Epithelial cell of proximal tubule (primary cell): ENCODE measurements around the gene STXBP1. TPM values are rescaled to one million over a fixed set of nuclear protein-coding genes. Genes with fewer than 3 reads are reported as not detected.

Experiments
- DNase-seq: peaks from one replicate; pipeline ENCODE4 v3.0.0-alpha.2; 2011; ENCODE audit warnings: low read depth
- H3K4me3 ChIP-seq: 2 replicates; pipeline ENCODE4 v1.5.1; 2011; ENCODE audit warnings: low read depth, mild to moderate bottlenecking, low read length
- total RNA-seq: library from RNA; depleted of rRNA; stranded (reverse); fragments of >200 nt; gene quantifications from 2 replicates; pipeline ENCODE4 v1.2.3, GENCODE V29; 2015
- TF ChIP-seq, protein P1 (sequence below): conservative IDR thresholded peaks from 2 replicates; pipeline ENCODE4 v1.5.1; 2012; ENCODE audit warnings: low read depth, mild to moderate bottlenecking, low read length

Gene STXBP1
- total RNA-seq, 1 donor from 2014 or later: 14.6 TPM

DNA sequence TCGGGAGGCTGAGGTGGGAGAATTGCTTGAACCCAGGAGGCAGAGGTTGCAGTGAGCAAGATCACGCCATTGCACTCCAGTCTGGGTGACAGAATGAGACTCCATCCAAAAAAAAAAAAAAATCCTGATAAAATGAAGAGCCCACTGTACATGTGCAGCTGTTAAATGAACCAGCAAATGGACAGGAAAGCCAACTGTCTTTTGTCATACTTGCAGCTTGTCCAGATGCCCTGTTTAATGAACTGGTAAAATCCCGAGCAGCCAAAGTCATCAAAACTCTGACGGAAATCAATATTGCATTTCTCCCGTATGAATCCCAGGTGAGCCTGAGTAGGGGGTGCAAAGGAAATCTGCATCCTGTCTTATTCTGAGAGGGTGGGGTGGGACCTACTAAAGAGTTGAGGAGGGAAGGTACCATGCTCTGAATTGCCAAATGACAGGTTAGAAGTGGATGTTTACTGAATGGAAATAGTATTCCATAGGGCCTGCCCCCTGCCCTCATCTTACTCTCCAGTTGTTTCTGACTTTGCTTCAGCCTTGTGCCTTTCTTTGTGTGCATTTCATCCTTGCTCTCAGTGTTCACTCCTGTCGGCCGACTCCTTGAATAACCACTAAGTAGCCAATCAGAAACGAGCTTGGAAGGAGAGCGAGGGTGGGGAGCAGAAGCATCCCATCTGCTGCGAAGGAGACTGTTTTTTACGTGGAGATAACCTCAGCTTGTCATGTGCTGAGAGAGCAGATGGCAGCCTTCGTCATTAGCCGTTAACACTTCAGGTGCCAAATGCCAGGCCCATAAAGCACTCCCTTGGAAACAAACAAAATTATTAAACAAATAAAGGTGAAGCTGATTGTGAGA is 49.0 kb downstream of the STXBP1 start:
- TF ChIP-seq, protein P1, sequence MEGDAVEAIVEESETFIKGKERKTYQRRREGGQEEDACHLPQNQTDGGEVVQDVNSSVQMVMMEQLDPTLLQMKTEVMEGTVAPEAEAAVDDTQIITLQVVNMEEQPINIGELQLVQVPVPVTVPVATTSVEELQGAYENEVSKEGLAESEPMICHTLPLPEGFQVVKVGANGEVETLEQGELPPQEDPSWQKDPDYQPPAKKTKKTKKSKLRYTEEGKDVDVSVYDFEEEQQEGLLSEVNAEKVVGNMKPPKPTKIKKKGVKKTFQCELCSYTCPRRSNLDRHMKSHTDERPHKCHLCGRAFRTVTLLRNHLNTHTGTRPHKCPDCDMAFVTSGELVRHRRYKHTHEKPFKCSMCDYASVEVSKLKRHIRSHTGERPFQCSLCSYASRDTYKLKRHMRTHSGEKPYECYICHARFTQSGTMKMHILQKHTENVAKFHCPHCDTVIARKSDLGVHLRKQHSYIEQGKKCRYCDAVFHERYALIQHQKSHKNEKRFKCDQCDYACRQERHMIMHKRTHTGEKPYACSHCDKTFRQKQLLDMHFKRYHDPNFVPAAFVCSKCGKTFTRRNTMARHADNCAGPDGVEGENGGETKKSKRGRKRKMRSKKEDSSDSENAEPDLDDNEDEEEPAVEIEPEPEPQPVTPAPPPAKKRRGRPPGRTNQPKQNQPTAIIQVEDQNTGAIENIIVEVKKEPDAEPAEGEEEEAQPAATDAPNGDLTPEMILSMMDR: no peak
- no peak overlapping the region for H3K4me3 ChIP-seq
- no peak for DNase-seq

DNA sequence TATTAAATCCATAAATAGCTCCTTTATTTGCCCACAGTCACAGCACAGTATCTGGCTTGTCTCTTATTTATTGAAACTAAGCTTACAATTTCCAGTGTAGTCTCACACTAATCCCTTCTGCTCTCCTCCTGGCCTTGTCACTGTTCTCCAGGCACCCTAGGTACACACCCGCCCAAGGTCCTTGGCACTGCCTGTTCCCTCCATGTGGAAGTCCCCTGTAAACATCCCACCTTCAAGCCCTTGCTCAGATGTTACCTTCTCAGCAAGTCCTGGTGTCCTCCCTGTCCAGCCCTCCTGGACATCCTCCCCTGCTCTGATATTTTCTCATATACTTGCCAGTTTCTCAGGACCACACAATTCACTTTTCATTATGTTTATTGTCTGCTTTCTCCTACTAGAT is 50.5 kb downstream of the STXBP1 start:
- H3K4me3 ChIP-seq: no peak overlapping the region
- no peak for DNase-seq
- TF ChIP-seq, protein P1: no peak

DNA sequence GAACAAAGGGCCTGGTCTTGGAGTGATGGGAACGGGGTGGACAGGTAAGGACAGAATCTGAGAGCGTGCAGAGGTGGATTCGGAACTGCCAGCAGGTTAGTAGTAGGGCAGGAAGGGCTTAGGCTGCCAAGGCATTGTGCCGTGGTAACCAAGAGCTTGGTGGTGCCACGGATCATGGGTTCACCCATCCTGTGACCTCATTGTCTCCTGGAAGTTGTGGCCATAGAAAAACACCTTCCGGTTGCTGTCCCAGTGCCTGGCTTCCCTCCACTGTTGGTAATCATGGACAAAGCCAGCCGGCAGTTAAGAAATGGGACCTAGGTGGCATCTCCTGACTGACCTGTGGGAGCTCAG is 52.2 kb downstream of the STXBP1 start:
- DNase-seq: no peak
- no peak overlapping the region for H3K4me3 ChIP-seq
- TF ChIP-seq, protein P1: no peak

DNA sequence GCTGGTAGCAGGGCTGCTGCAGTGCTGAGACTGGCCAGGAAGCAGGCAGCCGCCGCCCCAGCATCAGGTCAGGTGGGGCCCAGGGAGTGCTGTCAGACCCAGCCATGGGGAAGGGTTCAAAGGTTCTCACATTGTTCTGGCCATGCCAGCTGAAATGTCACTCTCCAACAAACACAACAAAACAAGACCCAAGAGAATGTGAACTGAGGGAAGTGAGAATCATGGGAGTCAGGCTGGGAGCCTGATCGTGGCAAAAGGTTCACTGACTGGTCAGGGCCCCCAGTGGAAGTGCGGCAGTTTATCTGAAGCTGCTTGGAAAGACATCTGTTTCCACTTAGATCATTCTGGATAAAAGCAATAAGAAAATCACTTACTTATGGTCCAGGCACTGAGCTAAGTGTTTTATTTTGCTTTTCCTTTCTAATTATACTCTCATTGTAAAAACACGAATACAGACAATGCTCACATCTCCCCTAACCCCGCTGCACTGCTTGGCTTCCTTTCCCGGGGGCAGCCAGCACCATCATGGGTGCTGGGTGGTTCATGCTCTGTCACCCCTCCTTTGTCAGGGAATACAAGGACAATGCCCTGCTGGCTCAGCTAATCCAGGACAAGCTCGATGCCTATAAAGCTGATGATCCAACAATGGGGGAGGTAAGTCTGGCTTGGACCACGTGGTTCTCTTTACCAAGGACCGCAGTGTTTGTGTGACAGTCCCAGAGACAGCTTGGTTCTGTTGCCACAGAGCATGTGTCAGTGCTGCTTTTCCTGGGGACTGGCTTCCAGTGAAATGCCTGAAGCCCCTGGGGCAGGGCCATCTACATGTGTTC is 52.8 kb downstream of the STXBP1 start:
- H3K4me3 ChIP-seq: no peak overlapping the region
- no peak for DNase-seq
- TF ChIP-seq, protein P1: no peak

DNA sequence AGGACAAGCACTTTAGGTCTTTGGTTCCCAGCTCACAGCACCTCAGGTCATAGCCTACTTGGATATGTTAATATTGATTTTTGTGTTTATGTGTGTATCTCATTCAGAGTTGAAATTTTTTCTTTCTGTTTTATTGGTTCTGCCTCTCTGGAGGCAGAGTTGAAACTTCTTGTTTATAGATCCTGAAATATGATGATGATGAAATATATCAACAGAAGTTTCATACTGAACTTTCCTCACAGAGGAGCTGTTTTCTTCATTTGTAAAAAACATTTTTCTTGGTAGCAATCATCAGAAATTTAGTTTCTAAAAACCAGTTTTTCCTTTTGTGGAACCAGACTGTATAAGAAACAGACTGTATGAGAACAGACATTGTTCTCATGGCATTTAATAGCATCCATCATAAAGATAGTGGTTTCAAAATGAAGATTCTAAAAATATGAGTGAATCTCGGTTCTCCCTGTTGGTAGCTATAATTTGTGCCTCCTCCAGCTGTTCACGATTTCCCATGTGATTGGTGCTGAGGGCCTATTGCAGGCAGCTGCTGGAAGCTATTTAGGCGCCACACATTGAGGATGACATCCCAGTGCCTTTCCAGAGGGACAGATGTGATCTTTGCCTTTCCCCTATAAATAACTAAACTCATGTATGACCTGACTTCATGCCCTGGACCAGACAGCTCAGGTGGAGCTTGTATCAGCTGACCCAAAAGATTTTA is 55.2 kb downstream of the STXBP1 start:
- DNase-seq: no peak
- H3K4me3 ChIP-seq: no peak overlapping the region
- TF ChIP-seq, protein P1: no peak

DNA sequence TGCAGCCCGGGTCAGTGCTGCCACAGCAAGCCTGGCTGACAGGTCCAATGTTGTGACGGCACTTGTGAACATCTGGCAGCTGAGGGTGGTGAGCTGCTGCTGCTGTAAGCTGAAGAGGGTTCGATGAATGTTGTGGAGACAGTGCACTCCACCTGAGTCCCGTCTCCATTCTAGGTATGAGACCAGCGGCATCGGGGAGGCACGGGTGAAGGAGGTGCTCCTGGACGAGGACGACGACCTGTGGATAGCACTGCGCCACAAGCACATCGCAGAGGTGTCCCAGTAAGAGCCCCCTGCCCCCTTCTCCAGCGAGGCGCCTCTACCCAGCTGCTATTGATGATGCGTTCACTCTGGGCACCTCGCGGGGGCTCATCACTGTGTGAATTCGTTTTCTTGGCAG is 55.8 kb downstream of the STXBP1 start:
- TF ChIP-seq, protein P1: no peak
- no peak overlapping the region for H3K4me3 ChIP-seq
- no peak for DNase-seq
